Measurements from ENCODE around the gene STX2. TPM values are rescaled to one million over a fixed set of nuclear protein-coding genes. Genes with fewer than 3 reads are reported as not detected.

Gene STX2
- total RNA-seq, 1 donor from 2014 or later, result 16.5 TPM

DNA sequence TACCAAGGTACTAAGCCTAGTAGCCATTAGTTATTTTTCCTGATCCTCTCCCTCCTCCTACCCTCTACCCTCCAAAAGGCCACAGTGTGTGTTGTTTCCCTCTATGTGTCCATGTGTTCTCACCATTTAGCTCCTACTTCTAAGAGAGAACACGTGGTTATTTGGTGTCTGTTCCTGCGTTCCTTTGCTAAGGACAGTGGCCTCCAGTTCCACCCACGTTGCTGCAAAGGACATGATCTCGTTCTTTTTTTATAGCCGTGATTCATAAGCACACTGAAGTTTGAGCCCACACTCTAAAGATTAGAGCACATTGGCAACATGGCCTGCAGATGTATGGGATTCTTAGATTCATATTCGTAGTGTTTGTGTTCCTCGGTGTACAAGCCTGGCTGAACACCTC lies 8.1 kb upstream of the STX2 start:
- Histone ChIP-seq H3K4me1 (no peaks in the 10 kb centered on the region), H3K9me3 (no peaks in the 10 kb centered on the region), H3K27me3 (no peaks in the 10 kb centered on the region), H3K36me3 (no peaks in the 10 kb centered on the region), H3K4me3 (no peak overlapping the region), H3K27ac (no peak overlapping the region)
- DNase-seq (ENCODE audit: extremely low spot score in 2 of 2), result no peak
- intact Hi-C loops (cut with DNase I), result no loop called here
- TF ChIP-seq POLR2A (IDR thresholded peaks at IDR 0.05) (no peak), POLR2AphosphoS5 (IDR thresholded peaks at IDR 0.05; ENCODE audit: insufficient read depth in 1 of 2, low read depth in 1 of 2) (no peak)
- TF ChIP-seq, protein P1, sequence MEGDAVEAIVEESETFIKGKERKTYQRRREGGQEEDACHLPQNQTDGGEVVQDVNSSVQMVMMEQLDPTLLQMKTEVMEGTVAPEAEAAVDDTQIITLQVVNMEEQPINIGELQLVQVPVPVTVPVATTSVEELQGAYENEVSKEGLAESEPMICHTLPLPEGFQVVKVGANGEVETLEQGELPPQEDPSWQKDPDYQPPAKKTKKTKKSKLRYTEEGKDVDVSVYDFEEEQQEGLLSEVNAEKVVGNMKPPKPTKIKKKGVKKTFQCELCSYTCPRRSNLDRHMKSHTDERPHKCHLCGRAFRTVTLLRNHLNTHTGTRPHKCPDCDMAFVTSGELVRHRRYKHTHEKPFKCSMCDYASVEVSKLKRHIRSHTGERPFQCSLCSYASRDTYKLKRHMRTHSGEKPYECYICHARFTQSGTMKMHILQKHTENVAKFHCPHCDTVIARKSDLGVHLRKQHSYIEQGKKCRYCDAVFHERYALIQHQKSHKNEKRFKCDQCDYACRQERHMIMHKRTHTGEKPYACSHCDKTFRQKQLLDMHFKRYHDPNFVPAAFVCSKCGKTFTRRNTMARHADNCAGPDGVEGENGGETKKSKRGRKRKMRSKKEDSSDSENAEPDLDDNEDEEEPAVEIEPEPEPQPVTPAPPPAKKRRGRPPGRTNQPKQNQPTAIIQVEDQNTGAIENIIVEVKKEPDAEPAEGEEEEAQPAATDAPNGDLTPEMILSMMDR (IDR thresholded peaks at IDR 0.05), result no peak

- TF ChIP-seq, protein P1 (IDR thresholded peaks at IDR 0.05), result no peak
- TF ChIP-seq POLR2AphosphoS5 (IDR thresholded peaks at IDR 0.05; ENCODE audit: insufficient read depth in 1 of 2, low read depth in 1 of 2) (no peak), POLR2A (IDR thresholded peaks at IDR 0.05) (no peak)
- H3K36me3 ChIP-seq, result no peaks in the 10 kb centered on the region
- no peak for DNase-seq (ENCODE audit: extremely low spot score in 2 of 2)
- no peaks in the 10 kb centered on the region for H3K4me1 ChIP-seq
- H3K4me3 ChIP-seq, result no peak overlapping the region
- no peaks in the 10 kb centered on the region for H3K27me3 ChIP-seq
- intact Hi-C loops (cut with DNase I), result no loop called here
- H3K27ac ChIP-seq, result no peak overlapping the region
- H3K9me3 ChIP-seq, result no peaks in the 10 kb centered on the region
These were observed 7.3 kb upstream of the STX2 start for GRCh38 chr12:130846369-130846768.

- no peak for DNase-seq (ENCODE audit: extremely low spot score in 2 of 2)
- intact Hi-C loops (cut with DNase I), result no loop called here
- Histone ChIP-seq H3K36me3 (no peaks in the 10 kb centered on the region), H3K4me3 (peak overlapping the region; percentile 69 to 94), H3K4me1 (peaks cover 15% of the 10 kb centered on the region), H3K27ac (no peak overlapping the region), H3K9me3 (no peaks in the 10 kb centered on the region), H3K27me3 (no peaks in the 10 kb centered on the region)
- no peak for TF ChIP-seq POLR2AphosphoS5 (IDR thresholded peaks at IDR 0.05; ENCODE audit: insufficient read depth in 1 of 2, low read depth in 1 of 2)
These were observed 837 bp upstream of the STX2 start for GRCh38 chr12:130839770-130840404.

DNA sequence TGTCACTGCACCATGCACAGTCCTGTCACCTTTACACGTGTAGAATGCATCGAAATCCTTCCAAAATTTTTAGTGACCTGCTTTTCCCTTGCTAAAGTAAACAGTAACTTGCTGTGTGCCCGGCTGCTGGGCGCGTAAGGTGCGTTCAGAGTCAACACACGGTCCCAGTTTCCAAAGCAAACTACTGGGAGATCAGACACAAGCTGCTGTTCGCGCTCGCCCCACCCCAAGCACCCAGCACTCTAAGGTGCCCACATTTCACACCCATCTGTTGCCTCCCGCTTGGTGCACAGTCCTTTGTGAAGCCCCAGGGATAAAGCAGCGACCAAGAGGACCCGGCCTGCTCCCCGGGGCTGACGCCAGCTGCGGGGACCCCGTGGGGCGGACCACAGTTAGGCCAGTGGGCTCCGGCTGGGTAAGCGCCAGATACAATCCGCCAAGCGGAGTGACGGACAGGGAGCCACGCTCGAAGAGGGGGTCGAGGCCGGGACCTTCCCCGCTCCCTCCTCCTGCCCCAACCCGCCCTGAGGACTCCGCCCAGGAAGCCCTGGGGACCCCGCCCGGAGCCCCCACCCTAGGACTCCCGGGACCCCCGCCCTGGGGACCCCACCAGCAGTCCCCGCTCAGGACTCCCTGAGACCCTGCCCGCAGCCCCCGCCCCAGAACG lies 633 bp downstream of the STX2 start:
- H3K27me3 ChIP-seq, result no peaks in the 10 kb centered on the region
- intact Hi-C loops (cut with DNase I), result no loop called here
- H3K9me3 ChIP-seq, result no peaks in the 10 kb centered on the region
- TF ChIP-seq POLR2AphosphoS5 (IDR thresholded peaks at IDR 0.05; ENCODE audit: insufficient read depth in 1 of 2, low read depth in 1 of 2), result peak in 1 of 2 donors; percentile 11
- no peak for TF ChIP-seq POLR2A (IDR thresholded peaks at IDR 0.05)
- TF ChIP-seq, protein P1 (IDR thresholded peaks at IDR 0.05), result no peak
- H3K36me3 ChIP-seq, result no peaks in the 10 kb centered on the region
- peak overlapping the region; percentile 81 for H3K27ac ChIP-seq
- H3K4me3 ChIP-seq, result peak overlapping the region; percentile 69 to 94
- H3K4me1 ChIP-seq, result peaks cover 15% of the 10 kb centered on the region
- DNase-seq (ENCODE audit: extremely low spot score in 2 of 2), result no peak

DNA sequence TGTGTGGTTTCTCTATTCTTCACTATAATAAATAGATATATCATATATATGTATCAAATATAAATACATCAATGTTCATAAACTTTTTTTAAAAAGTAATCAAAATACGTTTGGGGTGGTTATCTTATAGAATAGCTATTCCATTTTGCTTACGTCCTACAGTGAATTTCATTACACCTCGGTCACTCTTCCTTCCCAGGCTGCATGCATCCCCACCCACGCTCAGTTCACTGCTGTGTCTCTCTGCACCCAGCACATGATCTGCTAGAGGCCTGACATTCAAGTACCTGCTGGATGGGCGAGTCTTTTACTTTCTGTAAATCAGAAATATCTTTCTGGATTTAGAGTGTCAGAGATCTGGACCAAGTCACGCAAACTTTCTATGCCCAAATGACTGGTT lies 3.6 kb downstream of the STX2 start:
- no peak overlapping the region for H3K27ac ChIP-seq
- TF ChIP-seq, protein P1 (IDR thresholded peaks at IDR 0.05), result no peak
- TF ChIP-seq POLR2A (IDR thresholded peaks at IDR 0.05) (no peak), POLR2AphosphoS5 (IDR thresholded peaks at IDR 0.05; ENCODE audit: insufficient read depth in 1 of 2, low read depth in 1 of 2) (no peak)
- DNase-seq (ENCODE audit: extremely low spot score in 2 of 2), result no peak
- H3K9me3 ChIP-seq, result no peaks in the 10 kb centered on the region
- no peaks in the 10 kb centered on the region for H3K27me3 ChIP-seq
- H3K4me1 ChIP-seq, result peaks cover 22% of the 10 kb centered on the region
- H3K36me3 ChIP-seq, result no peaks in the 10 kb centered on the region
- intact Hi-C loops (cut with DNase I), result no loop called here
- H3K4me3 ChIP-seq, result no peak overlapping the region
